ENCODE results near the gene NRXN3. TPM values are rescaled to one million over a fixed set of nuclear protein-coding genes. Genes with fewer than 3 reads are reported as not detected.

Gene NRXN3
- total RNA-seq, 1 experiment from 2014 or later, result not detected

- Histone ChIP-seq H2AFZ (ENCODE audit: low read depth, low read length, poor library complexity, severe bottlenecking) (no peak overlapping the region), H3K36me3 (ENCODE audit: control insufficient read depth in 1 of 2, insufficient read depth in 2 of 2, low read length in 2 of 2) (no peaks in the 10 kb centered on the region), H4K20me1 (ENCODE audit: insufficient read depth) (no peaks in the 10 kb centered on the region), H3K9me2 (ENCODE audit: insufficient read depth) (no peaks in the 10 kb centered on the region), H3K9ac (ENCODE audit: low read length) (no peak overlapping the region), H3K27me3 (ENCODE audit: insufficient read depth, low read length) (no peaks in the 10 kb centered on the region), H3K27ac (ENCODE audit: low read depth, low read length) (no peak overlapping the region), H3K4me2 (ENCODE audit: low read length) (no peak overlapping the region), H3K9me3 (ENCODE audit: control insufficient read depth in 1 of 2, insufficient read depth in 1 of 2, low read depth in 1 of 2, low read length in 2 of 2) (peaks cover 5 to 22% of the 10 kb centered on the region in 2 experiments; a peak in 2 of 4 replicates), H3K4me1 (ENCODE audit: control insufficient read depth in 1 of 2, insufficient read depth in 2 of 2, low read length in 2 of 2) (no peaks in the 10 kb centered on the region), H3K79me2 (ENCODE audit: insufficient read depth, low read length) (no peaks in the 10 kb centered on the region), H3K4me3 (replicated peaks in 1 of 2; ENCODE audit: low read depth in 1 of 2, low read length in 2 of 2) (no peak overlapping the region)
- RAD21 ChIA-PET (ENCODE audit: low non-redundant PET in 1 of 2, low total read pairs in 2 of 2, uncharacterized antibody in 2 of 2, unreplicated experiment in 2 of 2), result no interaction called here
- intact Hi-C loops (cut with micrococcal nuclease), result no loop called here
- DNase-seq (ENCODE audit: low read depth, low spot score), result no peak
- TF ChIP-seq POLR2AphosphoS5 (IDR thresholded peaks at IDR 0.05; ENCODE audit: low read depth, low read length), result no peak
- TF ChIP-seq SP1 (IDR thresholded peaks at IDR 0.05; ENCODE audit: low read depth), result no peak
- TF ChIP-seq CEBPB (IDR thresholded peaks at IDR 0.05; ENCODE audit: low read depth), result no peak
- no peak for TF ChIP-seq EZH2 (IDR thresholded peaks at IDR 0.05)
- TF ChIP-seq ELF1 (IDR thresholded peaks at IDR 0.05; ENCODE audit: borderline replicate concordance, low read depth), result no peak
- no peak for TF ChIP-seq SRF (IDR thresholded peaks at IDR 0.05; ENCODE audit: low read depth)
- no peak for TF ChIP-seq YY1 (IDR thresholded peaks at IDR 0.05; ENCODE audit: extremely low read depth, insufficient replicate concordance, low read depth, low read length)
- no peak for TF ChIP-seq SIN3A (IDR thresholded peaks at IDR 0.05; ENCODE audit: low read depth)
- TF ChIP-seq EZH2phosphoT487 (IDR thresholded peaks at IDR 0.05; ENCODE audit: borderline replicate concordance), result no peak
- no peak for TF ChIP-seq ATF3 (IDR thresholded peaks at IDR 0.05)
- no peak for TF ChIP-seq TCF7L2 (IDR thresholded peaks at IDR 0.05; ENCODE audit: borderline replicate concordance, extremely low read depth, insufficient read depth, insufficient read length)
- TF ChIP-seq REST (IDR thresholded peaks at IDR 0.05; ENCODE audit: low read depth), result no peak
- TF ChIP-seq CTCF (IDR thresholded peaks at IDR 0.05 in 2 of 3, conservative IDR thresholded peaks at IDR 0.05 in 1 of 3; ENCODE audit: borderline replicate concordance in 1 of 3, insufficient read depth in 1 of 3, low read depth in 2 of 3, low read length in 2 of 3), result no peak
- POLR2A ChIA-PET, result no interaction called here
- no peak for ATAC-seq
- BruUV-seq (replicated peaks), result no TSS peak
- CTCF ChIA-PET, result no interaction called here
Measured at GRCh38 chr14:79571366-79571765, 1401.2 kb downstream of the NRXN3 start.

Measured in HCT116 (cell line).